DLD1 (cell line): ENCODE measurements around the gene CLDND1.
"Not testable (repeated sequence)": the region's sequence is repeated elsewhere in the genome, so short reads cannot be mapped to it uniquely, and the experiment has no call there.

Experiments
- in situ Hi-C: cut with HindIII; loops from 2 replicates; pipeline ENCODE4 v1.10.0; 2017; ENCODE audit warnings: low sequenced_read_pairs

The CLDND1 gene

GRCh38 chr3:98522544-98523281 lies at the start of gene CLDND1:
TSS of gene CLDND1 (minus strand) at chr3:98522902. CDS start at chr3:98521424, 1,478 bp downstream.
- in situ Hi-C loops, result no loop called here

GRCh38 chr3:98568402-98568801 lies 45.7 kb upstream of the CLDND1 start:
- in situ Hi-C loops, result no loop called here

GRCh38 chr3:98567666-98568270 lies 45.1 kb upstream of the CLDND1 start:
- in situ Hi-C loops, result no loop called here

GRCh38 chr3:98565843-98566242 lies 43.1 kb upstream of the CLDND1 start:
- in situ Hi-C loops, result no loop called here

GRCh38 chr3:98565237-98565643 lies 42.5 kb upstream of the CLDND1 start:
- in situ Hi-C loops, result no loop called here

- in situ Hi-C loops, result no loop called here
Observed at GRCh38 chr3:98564282-98565005, 41.7 kb upstream of the CLDND1 start.

GRCh38 chr3:98563661-98564281 lies 41.1 kb upstream of the CLDND1 start:
- in situ Hi-C loops, result no loop called here

- in situ Hi-C loops, result no loop called here
Observed at GRCh38 chr3:98561727-98562521, 39.2 kb upstream of the CLDND1 start.

- in situ Hi-C loops, result no loop called here
Observed at GRCh38 chr3:98560911-98561310, 38.2 kb upstream of the CLDND1 start.

GRCh38 chr3:98559769-98560168 lies 37.1 kb upstream of the CLDND1 start:
- in situ Hi-C loops, result not testable (repeated sequence)

- in situ Hi-C loops, result no loop called here
Observed at GRCh38 chr3:98558100-98558827, 35.6 kb upstream of the CLDND1 start.

- in situ Hi-C loops, result no loop called here
Observed at GRCh38 chr3:98557324-98558010, 34.8 kb upstream of the CLDND1 start.

- in situ Hi-C loops, result no loop called here
Observed at GRCh38 chr3:98556164-98557130, 33.7 kb upstream of the CLDND1 start.

GRCh38 chr3:98555025-98555379 lies 32.3 kb upstream of the CLDND1 start:
- in situ Hi-C loops, result no loop called here

GRCh38 chr3:98554580-98554979 lies 31.9 kb upstream of the CLDND1 start:
- in situ Hi-C loops, result no loop called here

- in situ Hi-C loops, result no loop called here
Observed at GRCh38 chr3:98553753-98554152, 31.1 kb upstream of the CLDND1 start.

- in situ Hi-C loops, result no loop called here
Observed at GRCh38 chr3:98553021-98553563, 30.4 kb upstream of the CLDND1 start.
